Stimulated activated CD4-positive, alpha-beta T cell treated with anti-CD3 and anti-CD28 coated beads, Interleukin-15, amount 100 ng/mL, for 24 hours (primary cell): ENCODE data around the gene TMCC1.
"Not testable (repeated sequence)": the region's sequence is repeated elsewhere in the genome, so short reads cannot be mapped to it uniquely, and the experiment has no call there.

Experiments used
- DNase-seq: peaks from one replicate; pipeline ENCODE4 v3.0.0-alpha.2; 2020

The TMCC1 gene

GRCh38 chr3:129768728-129769127, 124.8 kb downstream of the TMCC1 start:
- DNase-seq, result no peak

GRCh38 chr3:129766135-129766534, 127.4 kb downstream of the TMCC1 start:
- DNase-seq, result no peak

GRCh38 chr3:129764090-129764489, 129.4 kb downstream of the TMCC1 start:
- DNase-seq, result no peak

GRCh38 chr3:129758785-129759320, 134.7 kb downstream of the TMCC1 start:
- DNase-seq, result no peak

DNA sequence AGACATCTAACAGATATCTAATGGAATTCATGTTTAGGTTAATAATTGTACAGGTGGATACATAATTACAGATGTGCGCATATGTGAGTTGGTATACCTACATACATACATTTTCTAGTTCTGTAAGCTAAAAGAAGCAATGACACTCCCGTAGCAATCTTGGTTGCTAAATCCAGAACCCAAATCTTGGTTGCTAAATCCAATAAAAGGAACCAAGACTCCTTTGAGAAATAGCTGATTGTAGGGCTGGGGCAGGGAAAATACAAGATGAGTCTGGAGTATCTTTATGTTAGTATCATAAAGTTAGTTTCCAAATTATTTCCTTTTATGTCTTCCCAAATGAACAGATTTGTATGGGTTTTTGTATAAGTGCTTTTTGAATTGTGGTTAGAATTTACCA, 135.2 kb downstream of the TMCC1 start:
- no peak for DNase-seq

DNA sequence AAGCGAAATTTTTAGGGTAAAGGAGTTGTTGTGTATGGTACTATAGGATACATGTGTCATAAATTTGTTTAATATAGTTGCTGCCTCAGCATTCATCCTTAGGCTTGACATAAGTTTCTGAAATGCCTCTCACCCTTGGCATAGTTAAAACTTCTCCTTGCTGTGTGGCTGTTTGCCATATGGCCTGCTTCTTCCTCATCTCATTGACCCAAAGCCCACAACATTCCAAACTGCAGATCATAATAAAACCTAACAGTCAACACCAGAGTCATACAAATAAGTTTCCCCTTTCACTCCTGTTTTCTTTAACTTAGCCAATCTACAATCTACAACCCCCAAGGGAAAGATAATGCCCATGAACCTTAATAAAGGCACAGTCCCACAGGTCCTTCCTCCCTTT, 136.6 kb downstream of the TMCC1 start:
- DNase-seq, result no peak

- not testable (repeated sequence) for DNase-seq
These were observed 142.4 kb downstream of the TMCC1 start for GRCh38 chr3:129751105-129751504.

DNA sequence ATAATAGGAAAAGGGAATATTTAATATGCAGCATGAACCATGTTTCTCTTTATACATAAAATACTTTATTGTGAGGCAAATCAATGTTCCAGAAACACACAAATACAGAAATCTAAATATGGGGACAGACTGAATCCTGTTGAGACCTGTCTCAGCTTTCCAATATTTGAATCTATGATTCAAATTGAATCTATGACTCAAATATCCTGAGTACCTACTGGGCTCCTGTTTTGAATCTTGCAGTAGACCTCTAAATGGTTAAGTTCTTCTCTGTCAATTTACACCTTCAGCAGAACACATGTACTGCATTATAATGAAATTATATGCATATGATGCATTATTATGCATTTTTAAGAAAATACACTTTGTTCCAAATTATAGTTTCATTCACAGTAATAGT, 143.8 kb downstream of the TMCC1 start:
- DNase-seq, result no peak

DNA sequence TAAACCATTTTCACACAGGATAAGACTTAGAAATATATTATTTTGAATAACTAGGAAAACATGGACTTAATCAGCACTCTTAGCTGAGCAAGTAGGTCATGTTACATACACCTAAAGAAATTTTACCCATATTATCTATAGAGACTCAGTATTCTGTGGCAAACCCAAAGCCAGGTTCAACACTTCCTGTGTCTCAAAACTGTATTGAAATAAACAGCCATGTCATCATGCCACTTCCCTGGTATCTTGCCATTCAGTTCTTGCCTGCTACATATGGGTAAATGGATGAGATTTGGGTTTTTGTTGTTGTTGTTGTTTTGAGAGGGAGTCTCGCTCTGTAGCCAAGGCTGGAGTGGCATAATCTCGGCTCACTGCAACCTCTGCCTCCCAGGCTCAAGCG, 145.5 kb downstream of the TMCC1 start:
- DNase-seq, result no peak

GRCh38 chr3:129747136-129747535, 146.4 kb downstream of the TMCC1 start:
- DNase-seq, result no peak

GRCh38 chr3:129746629-129747028, 146.9 kb downstream of the TMCC1 start:
- DNase-seq, result no peak

GRCh38 chr3:129745253-129745652, 148.3 kb downstream of the TMCC1 start:
- DNase-seq, result no peak

DNA sequence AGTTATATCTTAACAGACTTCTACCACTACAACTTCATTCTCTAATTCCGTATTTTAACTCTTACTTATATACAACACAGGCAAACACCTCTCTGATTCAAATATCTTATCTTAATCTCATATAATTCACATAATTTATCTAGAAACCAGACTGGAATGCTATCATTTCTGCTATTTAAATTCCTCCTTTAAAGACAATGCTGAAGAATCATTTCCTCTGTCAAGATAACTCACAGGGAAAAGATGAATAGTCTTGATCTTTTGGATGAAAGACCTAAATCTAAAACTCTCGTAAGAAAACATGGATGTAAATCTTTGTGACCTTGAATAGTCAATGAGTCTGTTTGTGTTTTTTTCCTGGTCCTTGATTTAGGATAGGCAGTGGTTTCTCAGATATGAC, 151.7 kb downstream of the TMCC1 start:
- DNase-seq, result no peak

DNA sequence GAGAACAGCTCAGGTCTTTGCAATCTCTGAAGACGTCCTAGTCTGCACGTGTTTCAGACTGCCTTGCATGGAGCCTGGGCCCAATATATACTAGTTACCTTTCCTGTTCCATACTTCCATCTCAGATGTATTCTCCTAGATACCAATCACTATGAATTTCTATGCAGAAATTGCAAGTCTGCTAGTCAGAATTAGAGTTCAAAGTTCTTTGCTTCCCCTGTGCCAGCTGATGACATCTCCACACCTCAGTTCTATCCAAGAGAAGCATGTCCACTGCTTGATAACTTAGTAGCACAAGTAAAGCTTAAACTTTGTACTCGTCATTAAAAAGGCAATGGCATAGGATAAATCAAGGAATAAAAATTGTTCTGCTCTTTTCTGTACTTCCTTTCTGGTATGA, 153.4 kb downstream of the TMCC1 start:
- DNase-seq, result no peak

DNA sequence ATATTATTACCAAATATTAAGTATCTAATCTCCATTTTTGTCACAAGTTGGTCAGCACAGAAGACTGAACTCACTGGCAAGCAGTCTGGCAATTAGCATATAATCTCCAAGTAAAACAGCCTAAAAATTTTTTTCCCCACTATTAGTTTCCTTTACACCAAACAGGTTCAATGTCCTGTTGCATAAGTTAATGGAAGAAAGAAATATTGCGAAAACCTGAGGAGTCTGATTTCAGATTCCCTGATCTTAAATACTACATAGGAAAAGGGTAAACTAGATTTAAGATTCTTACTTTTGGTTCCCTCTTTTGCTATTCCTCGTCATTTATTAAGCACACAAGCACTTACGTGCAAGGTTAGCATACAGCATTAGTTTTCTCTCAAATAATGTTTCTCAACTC, 153.9 kb downstream of the TMCC1 start:
- DNase-seq, result no peak

DNA sequence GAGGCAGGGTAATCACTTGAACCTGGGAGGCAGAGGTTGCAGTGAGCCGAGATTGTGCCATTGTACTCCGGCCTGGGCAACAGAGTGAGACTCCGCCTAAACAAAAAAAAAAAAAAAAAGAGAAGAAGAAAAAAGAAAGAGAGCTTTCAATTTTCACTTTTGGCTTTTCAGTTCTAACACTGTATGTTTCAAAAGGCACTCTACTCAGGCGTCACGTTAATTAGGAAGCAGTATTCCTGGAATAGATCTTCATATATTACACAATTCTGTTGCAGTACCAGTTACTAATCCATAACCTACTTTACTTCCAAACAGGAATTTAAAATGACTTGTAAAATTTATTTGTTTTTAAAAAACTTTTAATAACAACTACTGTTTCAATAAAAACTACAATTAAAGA, 155.3 kb downstream of the TMCC1 start:
- DNase-seq, result no peak

DNA sequence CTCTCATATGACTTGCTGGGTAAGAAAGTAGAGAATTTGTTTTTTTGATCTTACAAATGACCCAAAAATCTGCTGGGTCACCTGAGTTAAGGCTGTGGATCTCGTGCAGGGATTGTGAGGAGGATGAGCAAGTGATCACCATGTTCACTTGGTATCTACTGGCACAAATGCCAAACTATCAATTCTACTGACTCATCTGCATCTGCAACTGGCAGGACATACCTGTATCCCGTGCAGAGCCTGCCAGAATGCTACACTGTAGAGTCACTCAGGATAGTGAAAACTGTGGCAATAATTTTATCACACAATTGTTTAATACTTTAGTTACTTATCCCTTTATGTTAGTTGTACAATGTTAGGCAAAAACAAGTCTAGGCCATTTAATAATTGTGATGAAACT, 157.4 kb downstream of the TMCC1 start:
- DNase-seq, result no peak

DNA sequence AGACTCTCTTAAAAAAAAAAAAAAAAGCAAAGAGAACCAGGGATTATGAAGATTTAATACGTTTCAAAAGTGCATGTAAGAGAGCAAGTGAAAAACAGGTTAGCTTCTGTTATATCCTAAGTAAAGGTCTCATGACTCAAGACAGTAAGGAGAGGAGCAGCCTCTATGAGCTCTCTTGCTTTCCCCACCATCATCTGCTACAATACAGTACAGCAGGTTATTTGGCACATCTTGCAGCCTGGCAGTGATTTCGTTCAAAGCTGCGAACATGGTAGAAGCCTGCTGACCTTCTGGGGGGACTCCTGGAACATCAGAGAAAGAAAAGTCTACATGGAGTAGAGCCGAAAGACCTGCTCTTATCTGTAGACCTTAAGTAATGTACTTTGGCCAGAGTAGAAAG, 157.9 kb downstream of the TMCC1 start:
- DNase-seq, result no peak

DNA sequence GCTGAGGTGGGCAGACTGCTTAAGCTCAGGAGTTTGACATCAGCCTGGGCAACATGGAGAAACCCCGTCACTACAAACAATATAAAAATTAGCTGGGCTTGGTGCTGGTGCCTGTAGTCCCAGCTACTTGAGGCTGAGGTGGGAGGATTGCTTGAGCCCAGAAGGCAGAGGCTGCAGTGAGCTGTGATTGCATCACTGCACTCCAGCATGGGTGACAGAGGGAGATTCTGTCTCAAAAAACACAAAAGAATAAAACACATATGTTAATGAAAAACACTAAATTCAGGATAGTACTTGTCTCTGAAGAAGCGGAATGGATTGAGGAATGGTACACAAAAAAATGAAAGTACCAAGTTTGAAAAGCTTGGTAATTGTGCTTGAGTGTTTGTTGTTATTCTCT, 159.1 kb downstream of the TMCC1 start:
- DNase-seq, result no peak

- DNase-seq, result no peak
These were observed 161.2 kb downstream of the TMCC1 start for GRCh38 chr3:129732200-129732876.

- DNase-seq, result no peak
These were observed 165.8 kb downstream of the TMCC1 start for GRCh38 chr3:129727707-129728106.

- DNase-seq, result no peak
These were observed 169.8 kb downstream of the TMCC1 start for GRCh38 chr3:129723558-129724324.

GRCh38 chr3:129722527-129722926, 171.0 kb downstream of the TMCC1 start:
- DNase-seq, result no peak

- no peak for DNase-seq
These were observed 175.3 kb downstream of the TMCC1 start for GRCh38 chr3:129718201-129718600.

DNA sequence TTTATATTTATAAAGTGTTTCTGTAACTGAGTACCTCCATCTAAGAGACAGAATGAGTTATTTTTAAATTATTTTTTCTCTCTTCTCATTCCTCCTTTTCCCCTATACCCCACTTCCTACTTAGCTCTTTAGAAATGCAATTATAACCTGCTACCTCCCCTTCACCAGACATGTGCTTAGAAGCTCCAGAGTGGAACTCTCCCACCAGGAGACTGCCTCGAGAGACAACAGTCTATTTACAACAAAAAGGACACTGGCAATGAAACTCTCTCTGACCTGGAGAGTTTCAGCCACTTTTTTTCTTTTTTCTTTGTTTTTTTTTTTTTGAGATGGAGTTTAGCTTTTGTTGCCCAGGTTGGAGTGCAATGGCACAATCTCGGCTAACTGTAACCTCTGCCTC, 177.7 kb downstream of the TMCC1 start:
- no peak for DNase-seq
